Adrenal gland (tissue), 12 donors: ENCODE data around the gene FAM83E. TPM values are rescaled to one million over a fixed set of nuclear protein-coding genes. Genes with fewer than 3 reads are reported as not detected.

Experiments
- DNase-seq, 7 donors: peaks; one replicate each; pipeline ENCODE4 v3.0.0-alpha.2; 2019 to 2020
- H3K27ac ChIP-seq, 5 donors: fragments of 200-600 bp; sonication (generic) in 4 of 5; 1 replicate in 3 of 5; 2 replicates in 2 of 5; pipeline versions ENCODE4 v1.5.1 to v1.8.0; 2016 to 2020; ENCODE audit warnings: mild to moderate bottlenecking in 1 of 5
- H3K27me3 ChIP-seq: fragments of 200-600 bp; 2 replicates; pipeline ENCODE4 v1.8.0; 2021
- H3K36me3 ChIP-seq, 2 donors: fragments of 200-600 bp; replicated peaks in 1 of 2; 1 replicate in 1 of 2; 2 replicates in 1 of 2; pipeline versions ENCODE4 v1.5.1 to v1.8.0; 2018 to 2022
- H3K4me1 ChIP-seq, 2 donors: fragments of 200-600 bp; replicated peaks in 1 of 2; 1 replicate in 1 of 2; 2 replicates in 1 of 2; pipeline versions ENCODE4 v1.5.1 to v1.8.0; 2018 to 2021
- H3K4me3 ChIP-seq, 4 donors: fragments of 200-600 bp; sonication (generic) in 3 of 4; one replicate each; pipeline ENCODE4 v1.5.1; 2016 to 2018
- H3K9me3 ChIP-seq, 3 donors: fragments of 200-600 bp; sonication (generic) in 1 of 3; replicated peaks in 1 of 3; 1 replicate in 2 of 3; 2 replicates in 1 of 3; pipeline versions ENCODE4 v1.5.1 to v1.8.0; 2016 to 2021
- CTCF ChIP-seq, 6 experiments: fragments of 450-650 bp in 4 of 6; fragments of 200-600 bp in 2 of 6; sonication (generic) in 1 of 6; IDR thresholded peaks; 1 replicate in 5 of 6; 2 replicates in 1 of 6; pipeline versions ENCODE4 v1.5.1 to v1.8.0; 2016 to 2021; ENCODE audit warnings: antibody characterized with exemption in 6 of 6, mild to moderate bottlenecking in 2 of 6, moderate library complexity in 1 of 6
- POLR2A ChIP-seq, 2 donors: fragments of 450-650 bp; IDR thresholded peaks; one replicate each; pipeline ENCODE4 v1.6.1; 2017; ENCODE audit warnings: antibody characterized with exemption in 2 of 2, mild to moderate bottlenecking in 2 of 2, moderate library complexity in 1 of 2
- WGBS, 4 donors: extraction: QIAGEN DNeasy Blood & Tissue Kit in 2 of 4; methylation state at CpG; one replicate each; pipeline versions ENCODE4 v1.1.5 to v1.1.7; 2013 to 2017; 5-methylcytosine and 5-hydroxymethylcytosine counted together
- intact Hi-C, 2 donors: fragments of 100-400 bp; cut with DNase I; formaldehyde crosslinking; loops; one replicate each; pipeline versions ENCODE4 v1.14.1 to v1.15.0; 2022 to 2023
- polyA plus RNA-seq, 3 donors: library from polyadenylated mRNA; stranded (reverse); fragments of 200-250 nt in 2 of 3; fragments of 350-450 nt in 1 of 3; fragmentation: Illumina TruSeq in 1 of 3; extraction: RNeasy Lipid Tissue Mini Kit (QIAGEN cat#74804) in 1 of 3; gene quantifications; one replicate each; pipeline ENCODE4 v1.2.3, GENCODE V29; 2013 to 2014
- total RNA-seq, 9 donors: library from RNA; depleted of rRNA in 4 of 9; stranded (reverse); fragments of >200 nt in 4 of 9; fragments of 120-200 nt in 1 of 9; fragmentation: NEBNext Ultra II Directional in 1 of 9; extraction: Animal tissue kit (Norgen Biotek cat#: 25700) in 1 of 9; gene quantifications; one replicate each; pipeline versions ENCODE4 v1.1.0 to v1.2.4, GENCODE V29; 2013 to 2023
- donor health status: healthy with polysubstance abuse.
- donor health status: Bipolar disorder and iron deficiency.
- donor health status: DM: yes; HTN: yes; CAD: no.
- donor health status: DM: no; HTN: no; CAD: no.
- donor health status: DM: no; HTN: no; CAD: no.
- donor health status: DM: yes; HTN: yes; CAD: no.

FAM83E gene
- total and polyA plus RNA-seq, 12 donors = 0.17 to 1.6 (median 0.49) TPM; not detected in 8

GRCh38 chr19:48645620-48646000 is 30.7 kb upstream of the FAM83E start:
- Histone ChIP-seq H3K4me3 (peak overlapping the region in 2 of 4 donors; percentile 49 to 60), H3K36me3 (no peaks in the 10 kb centered on the region), H3K27ac (peak overlapping the region; percentile 75 to 93 (median 83)), H3K27me3 (no peaks in the 10 kb centered on the region), H3K9me3 (no peaks in the 10 kb centered on the region), H3K4me1 (peaks cover 11 to 13% of the 10 kb centered on the region in 2 donors)
- 0 to 1% (median 0%) methylated on average over 4 to 6 of the region's 6 CpGs for WGBS, 4 donors
- no peak for DNase-seq
- TF ChIP-seq CTCF (IDR thresholded peaks at IDR 0.05) (no peak), POLR2A (IDR thresholded peaks at IDR 0.05) (no peak)
- intact Hi-C loops = loop anchor here in 1 of 2 donors (10.0 kb wide), 1 partner anchor 199 kb away; no protein-coding TSS in a partner anchor

- WGBS, 4 donors = 2 to 4% (median 3%) methylated on average over 16 to 25 of the region's 25 CpGs
- no peaks in the 10 kb centered on the region for H3K27me3 ChIP-seq
- peaks cover 11 to 13% of the 10 kb centered on the region in 2 donors for H3K4me1 ChIP-seq
- no peaks in the 10 kb centered on the region for H3K9me3 ChIP-seq
- intact Hi-C loops = loop anchor here in 1 of 2 donors (10.0 kb wide), 1 partner anchor 200 kb away; no protein-coding TSS in a partner anchor
- peak overlapping the region; percentile 75 to 93 (median 83) for H3K27ac ChIP-seq
- TF ChIP-seq CTCF (IDR thresholded peaks at IDR 0.05) (no peak), POLR2A (IDR thresholded peaks at IDR 0.05) (no peak)
- DNase-seq = peak; percentile 73 to 93 (median 85)
- peak overlapping the region in 1 of 4 donors; percentile 60 for H3K4me3 ChIP-seq
- H3K36me3 ChIP-seq = no peaks in the 10 kb centered on the region
Observed at GRCh38 chr19:48644839-48645619, 30.2 kb upstream of the FAM83E start.

- H3K4me3 ChIP-seq = no peak overlapping the region
- H3K4me1 ChIP-seq = peaks cover 11 to 13% of the 10 kb centered on the region in 2 donors
- no peak overlapping the region for H3K27ac ChIP-seq
- no peak for TF ChIP-seq CTCF (IDR thresholded peaks at IDR 0.05)
- no peak for TF ChIP-seq POLR2A (IDR thresholded peaks at IDR 0.05)
- WGBS, 4 donors = 68 to 86% (median 77%) methylated on average over 4 of the region's 4 CpGs
- no peaks in the 10 kb centered on the region for H3K36me3 ChIP-seq
- H3K9me3 ChIP-seq = no peaks in the 10 kb centered on the region
- DNase-seq = no peak
- intact Hi-C loops = loop anchor here in 1 of 2 donors (10.0 kb wide), 1 partner anchor 200 kb away; no protein-coding TSS in a partner anchor
- H3K27me3 ChIP-seq = no peaks in the 10 kb centered on the region
Observed at GRCh38 chr19:48644355-48644754, 29.5 kb upstream of the FAM83E start.

GRCh38 chr19:48642862-48643261 is 28.0 kb upstream of the FAM83E start:
- Histone ChIP-seq H3K27ac (no peak overlapping the region), H3K9me3 (no peaks in the 10 kb centered on the region), H3K4me3 (no peak overlapping the region), H3K36me3 (no peaks in the 10 kb centered on the region), H3K27me3 (no peaks in the 10 kb centered on the region), H3K4me1 (peaks cover 17 to 21% of the 10 kb centered on the region in 2 donors)
- intact Hi-C loops = loop anchor here in 1 of 2 donors (10.0 kb wide), 1 partner anchor 202 kb away; no protein-coding TSS in a partner anchor
- 86 to 93% (median 90%) methylated on average over 5 of the region's 5 CpGs for WGBS, 4 donors
- DNase-seq = no peak
- TF ChIP-seq POLR2A (IDR thresholded peaks at IDR 0.05) (no peak), CTCF (IDR thresholded peaks at IDR 0.05) (no peak)
